22Rv1 (cell line): ENCODE measurements around the gene VRK1.

ENCODE experiments used
- H3K27ac ChIP-seq: fragments of 450-650 bp; 2 replicates; pipeline ENCODE4 v1.5.1; 2017
- ZFX ChIP-seq: fragments of 450-650 bp; IDR thresholded peaks from 2 replicates; pipeline ENCODE4 v1.6.1; 2017; ENCODE audit warnings: antibody characterized with exemption, borderline replicate concordance
- TF ChIP-seq, protein P1 (sequence below): fragments of 450-650 bp; IDR thresholded peaks from 2 replicates; pipeline ENCODE4 v1.5.1; 2017; ENCODE audit warnings: mild to moderate bottlenecking

Gene VRK1

DNA sequence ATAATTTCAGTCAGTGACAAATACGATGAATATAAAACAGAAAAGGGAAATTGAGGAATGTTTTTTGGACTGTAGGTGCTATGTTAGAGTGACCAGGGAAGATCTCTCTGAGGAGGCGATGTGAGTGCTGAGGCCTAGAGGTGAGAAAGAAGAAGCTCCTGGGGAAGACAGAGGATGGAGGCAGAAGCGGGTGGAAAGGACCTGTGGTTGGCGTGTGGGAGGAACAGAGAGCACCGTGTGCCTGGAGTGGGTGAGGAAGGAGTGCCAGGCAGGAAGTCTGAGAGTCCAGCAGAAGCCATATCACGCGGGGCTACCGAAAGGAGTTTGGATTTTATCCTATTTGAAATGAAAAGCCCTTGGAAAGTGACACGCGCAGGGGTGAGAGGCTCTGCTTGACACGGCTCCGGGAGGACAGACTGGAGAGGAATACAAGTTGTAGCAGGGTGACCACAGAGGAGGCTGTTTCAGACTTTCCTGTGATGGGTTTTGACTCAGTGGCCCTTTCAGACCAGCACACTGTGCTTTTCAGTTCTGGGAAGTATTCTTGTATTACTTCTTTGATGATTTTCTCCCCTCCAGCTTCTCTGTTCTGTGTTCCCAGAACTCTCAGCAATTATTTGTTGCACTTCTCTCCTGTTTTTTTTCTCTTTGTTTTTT, 96.9 kb downstream of the VRK1 start:
- TF ChIP-seq ZFX = no peak
- TF ChIP-seq, protein P1, sequence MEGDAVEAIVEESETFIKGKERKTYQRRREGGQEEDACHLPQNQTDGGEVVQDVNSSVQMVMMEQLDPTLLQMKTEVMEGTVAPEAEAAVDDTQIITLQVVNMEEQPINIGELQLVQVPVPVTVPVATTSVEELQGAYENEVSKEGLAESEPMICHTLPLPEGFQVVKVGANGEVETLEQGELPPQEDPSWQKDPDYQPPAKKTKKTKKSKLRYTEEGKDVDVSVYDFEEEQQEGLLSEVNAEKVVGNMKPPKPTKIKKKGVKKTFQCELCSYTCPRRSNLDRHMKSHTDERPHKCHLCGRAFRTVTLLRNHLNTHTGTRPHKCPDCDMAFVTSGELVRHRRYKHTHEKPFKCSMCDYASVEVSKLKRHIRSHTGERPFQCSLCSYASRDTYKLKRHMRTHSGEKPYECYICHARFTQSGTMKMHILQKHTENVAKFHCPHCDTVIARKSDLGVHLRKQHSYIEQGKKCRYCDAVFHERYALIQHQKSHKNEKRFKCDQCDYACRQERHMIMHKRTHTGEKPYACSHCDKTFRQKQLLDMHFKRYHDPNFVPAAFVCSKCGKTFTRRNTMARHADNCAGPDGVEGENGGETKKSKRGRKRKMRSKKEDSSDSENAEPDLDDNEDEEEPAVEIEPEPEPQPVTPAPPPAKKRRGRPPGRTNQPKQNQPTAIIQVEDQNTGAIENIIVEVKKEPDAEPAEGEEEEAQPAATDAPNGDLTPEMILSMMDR = no peak
- H3K27ac ChIP-seq = no peak overlapping the region

DNA sequence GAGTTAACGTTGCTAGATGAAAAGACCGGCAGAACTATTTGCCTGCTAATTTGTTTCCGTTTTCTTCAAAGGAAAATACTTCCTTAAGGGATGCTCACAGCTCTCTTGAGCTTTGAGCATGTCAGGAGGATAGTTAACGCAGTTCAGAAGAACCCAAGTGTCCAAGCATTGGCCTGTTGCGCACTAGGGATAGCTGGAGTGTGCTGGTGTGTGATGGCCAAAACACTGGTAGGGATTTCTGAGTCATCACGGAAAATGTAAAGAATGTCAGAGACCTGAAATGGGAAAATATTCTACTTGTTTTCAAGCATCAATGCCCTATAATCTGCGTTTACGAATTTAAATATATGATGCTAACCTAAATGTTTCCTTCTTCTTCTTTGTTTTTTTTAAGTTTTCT, 97.8 kb downstream of the VRK1 start:
- no peak for TF ChIP-seq ZFX
- TF ChIP-seq, protein P1 = no peak
- no peak overlapping the region for H3K27ac ChIP-seq

GRCh38 chr14:96895658-96896271, 98.6 kb downstream of the VRK1 start:
- H3K27ac ChIP-seq = no peak overlapping the region

GRCh38 chr14:96897184-96897583, 100.0 kb downstream of the VRK1 start:
- TF ChIP-seq, protein P1 = no peak
- no peak for TF ChIP-seq ZFX
- no peak overlapping the region for H3K27ac ChIP-seq

More at GRCh38 chr14:96895658-96896271, 98.6 kb downstream of the VRK1 start:
- TF ChIP-seq, protein P1 = no peak
- no peak for TF ChIP-seq ZFX

- TF ChIP-seq, protein P1 = no peak
- H3K27ac ChIP-seq = no peak overlapping the region
These were observed 104.0 kb downstream of the VRK1 start for GRCh38 chr14:96901227-96901626.

GRCh38 chr14:96902004-96902403, 104.8 kb downstream of the VRK1 start:
- no peak overlapping the region for H3K27ac ChIP-seq
- TF ChIP-seq ZFX = no peak
- TF ChIP-seq, protein P1 = no peak

DNA sequence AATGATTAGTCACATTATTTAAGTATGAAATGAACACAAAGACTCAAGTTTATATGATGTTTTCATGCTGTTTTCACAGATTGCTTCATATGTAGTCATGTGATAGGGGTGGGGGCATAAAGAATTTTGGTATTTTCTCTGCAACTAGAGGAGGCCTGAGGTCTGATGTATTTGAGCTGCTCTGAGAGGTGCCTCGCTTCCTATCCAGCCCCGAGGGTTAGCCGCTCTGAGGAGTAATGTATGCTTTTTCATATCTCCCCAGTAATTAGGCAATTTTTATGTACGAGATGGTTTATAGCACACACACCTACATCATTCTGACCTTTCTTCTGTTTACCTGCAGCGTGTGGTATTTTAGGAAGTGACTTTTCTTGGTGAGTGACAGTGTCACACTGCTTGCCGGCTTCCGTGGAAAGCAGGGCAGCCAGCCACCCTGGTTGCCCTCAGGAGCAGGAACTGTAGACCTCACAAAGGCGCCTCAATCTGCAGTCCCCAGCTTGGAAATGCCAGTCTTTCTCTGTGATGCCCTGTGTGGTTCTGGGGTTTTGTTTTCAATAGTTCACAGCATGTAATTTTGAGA, 106.4 kb downstream of the VRK1 start:
- no peak overlapping the region for H3K27ac ChIP-seq
- TF ChIP-seq, protein P1 = no peak
- no peak for TF ChIP-seq ZFX
